Stimulated activated CD4-positive, alpha-beta T cell treated with anti-CD3 and anti-CD28 coated beads, Interleukin-2, amount 100 ng/mL, for 24 hours (primary cell): ENCODE measurements around the gene HIVEP1.
A peak's percentile ranks its signal among the peaks of the same experiment; 100 is the strongest.

Experiments used
- DNase-seq, 2 donors: peaks; one replicate each; pipeline ENCODE4 v3.0.0-alpha.2; 2020

The HIVEP1 gene

DNA sequence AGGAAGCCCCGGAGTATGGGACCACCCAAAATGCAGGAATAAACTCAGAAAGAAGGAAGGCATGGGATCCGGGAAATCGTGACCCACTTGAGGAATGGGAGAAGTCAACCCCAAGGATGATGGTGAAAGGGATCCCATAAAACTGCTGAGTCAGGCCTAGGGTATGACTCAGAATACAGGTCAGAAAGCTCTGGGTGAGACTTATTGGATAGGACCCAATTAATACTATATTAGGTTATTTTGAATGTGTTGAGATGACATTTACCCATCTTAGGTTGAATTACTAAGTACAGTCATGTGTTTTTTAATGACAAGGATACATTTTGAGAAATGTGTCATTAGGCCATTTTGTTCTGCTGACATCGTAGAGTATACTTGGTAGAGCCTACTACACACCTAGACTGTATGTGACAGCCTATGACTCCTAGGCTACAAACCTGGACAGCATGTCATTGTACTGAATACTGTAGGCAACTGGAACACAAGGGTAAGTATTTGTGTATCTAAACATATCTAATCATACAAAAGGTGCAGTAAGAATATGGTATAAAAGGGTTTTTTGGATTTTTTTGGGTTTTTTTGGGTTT, 17.1 kb upstream of the HIVEP1 start:
- DNase-seq, result no peak

GRCh38 chr6:11996751-11997150, 15.4 kb upstream of the HIVEP1 start:
- no peak for DNase-seq

DNA sequence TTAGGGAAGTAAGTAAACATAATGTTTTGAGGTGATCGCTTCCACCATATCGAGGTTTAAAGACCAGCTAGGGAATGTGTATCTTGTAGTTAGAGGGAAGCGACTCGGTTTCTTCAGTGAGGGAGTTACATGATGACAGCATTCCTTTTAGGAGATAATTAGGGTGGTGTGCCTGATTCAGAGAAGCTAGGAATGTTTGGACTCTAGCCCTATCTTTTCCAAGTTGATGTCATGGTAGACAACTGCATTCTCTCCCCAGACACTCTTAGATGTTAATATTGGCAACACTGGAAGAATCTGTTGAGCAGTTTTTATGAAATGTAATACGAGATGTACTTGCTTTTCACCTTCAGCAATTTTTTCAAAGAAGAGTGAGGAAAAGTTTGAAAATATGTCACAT, 12.9 kb upstream of the HIVEP1 start:
- DNase-seq, result no peak

GRCh38 chr6:12000174-12000573, 11.9 kb upstream of the HIVEP1 start:
- no peak for DNase-seq

- no peak for DNase-seq
Observed at GRCh38 chr6:12001004-12001705, 11.0 kb upstream of the HIVEP1 start.

GRCh38 chr6:12001706-12002435, 10.2 kb upstream of the HIVEP1 start:
- DNase-seq, result no peak

DNA sequence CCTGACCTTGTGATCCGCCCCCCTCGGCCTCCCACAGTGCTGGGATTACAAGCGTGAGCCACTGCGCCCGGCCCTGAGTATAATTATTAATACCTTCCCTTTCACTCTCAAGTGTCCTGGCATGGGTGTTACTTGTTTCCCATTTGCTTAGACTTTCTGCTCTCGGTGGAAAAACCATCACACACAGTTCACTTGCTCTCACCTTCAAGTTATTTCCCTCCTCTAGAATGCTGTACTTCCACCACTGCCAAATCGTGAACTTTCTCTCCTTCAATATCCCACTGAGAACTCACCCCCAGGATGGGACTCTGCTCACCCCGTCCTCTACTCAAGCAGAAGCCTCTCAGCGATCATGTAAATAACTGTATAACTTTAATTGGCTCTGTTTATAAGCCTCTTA, 4.6 kb upstream of the HIVEP1 start:
- no peak for DNase-seq

- no peak for DNase-seq
Observed at GRCh38 chr6:12007887-12008286, 4.2 kb upstream of the HIVEP1 start.

- DNase-seq, result peak; percentile 80 to 82
Observed at GRCh38 chr6:12008366-12009179, 3.5 kb upstream of the HIVEP1 start.

DNA sequence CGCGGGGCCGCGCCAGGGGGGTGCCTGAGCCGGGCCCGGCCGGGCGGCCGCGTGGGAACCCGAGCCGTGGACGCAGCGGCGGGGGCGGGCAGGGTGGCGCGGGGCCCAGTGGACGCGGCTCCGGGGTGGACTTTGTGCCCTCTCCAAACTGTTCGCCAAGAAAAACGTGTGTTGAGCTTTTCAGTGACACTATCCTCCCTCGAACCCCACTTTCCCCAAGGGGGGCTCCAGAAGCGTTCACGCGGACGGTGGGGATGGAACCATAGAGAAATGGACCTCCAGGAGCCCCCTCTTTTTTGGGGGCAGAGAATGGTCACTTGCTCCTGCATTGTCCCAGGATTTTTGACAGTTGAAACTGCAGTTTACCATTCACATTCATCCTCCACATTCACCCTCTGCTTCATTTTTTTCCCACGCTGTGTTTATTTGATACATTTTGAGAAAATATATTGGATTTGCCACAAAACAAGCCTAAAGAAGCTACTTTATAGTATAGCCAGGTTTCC, 2.9 kb upstream of the HIVEP1 start:
- DNase-seq, result no peak

DNA sequence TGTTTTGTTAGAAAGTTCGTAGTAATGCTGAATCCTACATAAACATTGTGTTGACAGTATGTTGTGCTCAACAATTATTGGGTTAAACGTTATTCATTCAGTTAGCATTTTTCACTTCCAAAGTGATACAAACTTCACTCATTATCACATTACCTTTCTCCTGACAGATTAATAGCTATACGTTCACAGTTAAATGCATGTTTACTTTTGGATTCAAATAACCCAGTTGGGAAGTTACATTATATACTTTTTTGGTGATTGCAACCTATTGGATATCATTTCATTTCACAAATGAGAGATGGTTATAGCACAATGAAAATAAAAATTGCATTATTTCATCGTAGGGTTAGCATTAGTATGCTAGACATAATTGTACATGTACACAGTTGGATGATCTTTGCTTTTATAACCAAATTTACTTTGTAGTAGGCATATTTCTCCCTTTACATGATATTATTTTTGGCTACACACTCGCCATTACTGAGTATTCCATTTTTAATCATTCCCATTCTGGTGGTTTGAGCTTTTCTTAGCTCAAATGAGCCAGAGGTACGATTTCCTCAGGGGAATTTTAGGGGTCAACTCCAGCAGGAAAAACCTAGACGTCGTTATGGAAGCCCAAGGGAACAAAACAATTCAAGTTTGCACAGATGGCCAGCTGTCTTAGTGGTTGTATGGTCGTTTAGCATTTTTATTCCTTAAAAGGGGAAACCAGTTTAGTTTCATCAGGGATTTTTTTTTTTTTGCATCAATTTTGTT, 2.1 kb upstream of the HIVEP1 start:
- no peak for DNase-seq

- peak in 1 of 2 donors; percentile 59 for DNase-seq
Observed at GRCh38 chr6:12010635-12011275, 1.4 kb upstream of the HIVEP1 start.

DNA sequence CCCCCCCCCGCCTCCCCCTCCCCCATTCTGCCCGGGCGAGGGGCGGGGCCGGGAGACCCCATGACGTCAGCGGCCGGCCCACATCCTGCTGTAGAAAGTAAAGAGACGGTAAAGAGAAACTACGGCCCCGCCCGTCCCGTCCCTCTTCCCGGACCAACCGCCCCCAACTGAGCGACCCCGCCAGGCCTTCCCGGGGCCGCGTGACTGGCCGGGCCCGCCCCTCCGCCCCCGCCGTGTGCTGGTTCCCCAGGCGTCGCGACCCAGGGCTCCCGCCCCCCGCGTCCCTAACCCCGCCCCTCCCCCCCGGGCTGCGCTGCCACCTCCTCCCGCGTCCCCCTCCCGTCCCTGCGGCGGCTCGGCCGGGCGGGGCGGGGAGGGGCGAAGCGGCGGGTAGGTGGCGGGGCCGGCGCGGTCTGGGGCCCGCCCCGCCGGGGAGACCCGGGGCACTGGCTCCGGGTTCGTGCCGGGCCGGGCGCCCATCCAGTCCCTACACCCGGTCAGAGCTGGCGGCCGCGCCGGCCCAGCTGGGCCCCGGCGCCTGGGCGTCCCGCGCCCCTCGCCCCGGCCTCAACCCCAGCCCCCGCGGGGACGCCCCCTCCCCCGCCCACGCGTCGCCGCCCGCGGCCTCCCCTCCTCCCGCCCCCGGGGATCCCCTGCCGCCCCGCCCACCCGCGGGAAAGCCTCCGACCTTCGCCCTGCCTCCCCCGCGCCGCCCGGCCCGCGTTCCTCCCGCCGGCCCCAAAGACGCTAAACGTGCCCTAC, 655 bp upstream of the HIVEP1 start:
- DNase-seq, result peak; percentile 96

- peak; percentile 78 to 85 for DNase-seq
Observed at GRCh38 chr6:12012558-12013306, 620 bp downstream of the HIVEP1 start.

- DNase-seq, result no peak
Observed at GRCh38 chr6:12013307-12013719, 1.2 kb downstream of the HIVEP1 start.

- no peak for DNase-seq
Observed at GRCh38 chr6:12014027-12014872, 2.1 kb downstream of the HIVEP1 start.

DNA sequence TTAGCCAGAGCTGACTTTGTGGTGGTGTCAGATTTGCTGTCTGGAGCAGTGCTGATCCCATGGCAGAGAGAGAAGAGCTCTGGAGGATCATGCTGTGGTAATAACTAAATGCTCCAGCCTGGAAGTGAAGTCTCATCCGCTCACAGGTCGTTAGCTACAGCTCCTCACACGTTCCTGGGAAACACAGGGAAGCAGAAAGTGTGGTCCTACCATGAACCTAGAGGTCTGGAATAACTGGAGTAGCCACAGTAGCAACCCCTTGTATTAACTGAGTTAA, 2.7 kb downstream of the HIVEP1 start:
- no peak for DNase-seq

GRCh38 chr6:12017263-12017662, 5.2 kb downstream of the HIVEP1 start:
- peak in 1 of 2 donors; percentile 16 for DNase-seq

DNA sequence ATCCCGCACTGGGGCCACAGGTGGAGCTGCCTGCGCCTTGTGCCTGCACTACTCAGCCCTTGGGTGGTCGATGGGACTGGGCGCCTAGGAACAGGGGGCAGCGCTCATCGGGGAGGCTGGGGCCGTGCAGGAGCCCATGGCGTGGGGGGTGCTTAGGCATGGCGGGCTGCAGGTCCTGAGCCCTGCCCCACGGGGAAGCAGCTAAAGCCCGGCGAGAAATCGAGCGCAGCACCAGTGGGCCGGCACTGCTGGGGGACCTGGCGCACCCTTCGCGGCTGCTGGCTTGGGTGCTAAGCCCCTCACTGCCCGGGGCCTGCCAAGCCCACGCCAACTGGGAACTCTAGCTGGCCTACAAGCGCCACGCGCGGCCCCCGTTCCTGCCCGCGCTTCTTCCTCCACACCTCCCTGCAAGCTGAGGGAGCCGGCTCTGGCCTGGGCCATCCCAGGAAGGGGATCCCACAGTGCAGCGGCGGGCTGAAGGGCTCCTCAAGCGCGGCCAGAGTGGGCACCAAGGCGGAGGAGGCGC, 5.8 kb downstream of the HIVEP1 start:
- no peak for DNase-seq
